Gastrocnemius medialis (tissue), 4 donors: ENCODE data around the gene TGFBR1. TPM values are rescaled to one million over a fixed set of nuclear protein-coding genes. Genes with fewer than 3 reads are reported as not detected.

Source experiments
- ATAC-seq, 2 donors: fragments of 150-250 bp; one replicate each; pipeline ENCODE4 v1.9.1; 2016
- DNase-seq, 2 donors: peaks; one replicate each; pipeline ENCODE4 v3.0.0-alpha.2; 2019
- H3K27ac ChIP-seq, 4 donors: fragments of 200-600 bp; sonication (generic); 1 replicate in 1 of 4; 2 replicates in 3 of 4; pipeline ENCODE4 v1.5.1; 2016 to 2018; ENCODE audit warnings: mild to moderate bottlenecking in 2 of 4, moderate library complexity in 1 of 4
- H3K27me3 ChIP-seq, 3 donors: fragments of 200-600 bp; sonication (generic) in 2 of 3; 1 replicate in 1 of 3; 2 replicates in 2 of 3; pipeline versions ENCODE4 v1.5.1 to v1.6.0; 2016 to 2019; ENCODE audit warnings: mild to moderate bottlenecking in 1 of 3, moderate library complexity in 1 of 3
- H3K36me3 ChIP-seq, 2 donors: fragments of 200-600 bp; sonication (generic) in 1 of 2; one replicate each; pipeline ENCODE4 v1.5.1; 2017 to 2018
- H3K4me1 ChIP-seq, 2 donors: fragments of 200-600 bp; sonication (generic) in 1 of 2; one replicate each; pipeline ENCODE4 v1.5.1; 2016 to 2017; ENCODE audit warnings: mild to moderate bottlenecking in 2 of 2
- H3K4me3 ChIP-seq, 4 donors: fragments of 200-600 bp; sonication (generic) in 3 of 4; 1 replicate in 1 of 4; 2 replicates in 3 of 4; pipeline ENCODE4 v1.5.1; 2016 to 2019; ENCODE audit warnings: mild to moderate bottlenecking in 2 of 4
- H3K9me3 ChIP-seq, 3 donors: fragments of 200-600 bp; sonication (generic) in 2 of 3; 1 replicate in 1 of 3; 2 replicates in 2 of 3; pipeline ENCODE4 v1.5.1; 2016 to 2019
- POLR2A ChIP-seq, 2 donors: fragments of 450-650 bp; IDR thresholded peaks; one replicate each; pipeline ENCODE4 v1.6.1; 2017; ENCODE audit warnings: antibody characterized with exemption in 2 of 2, mild to moderate bottlenecking in 2 of 2, moderate library complexity in 2 of 2
- in situ Hi-C, 4 donors: fragments of 200-750 bp; cut with MboI; loops; one replicate each; pipeline versions ENCODE4 v1.15.0 to v1.8.0; 2017; ENCODE audit warnings: low sequenced_read_pairs in 4 of 4
- intact Hi-C: fragments of 100-400 bp; cut with DNase I; formaldehyde crosslinking; loops from one replicate; pipeline ENCODE4 v1.15.1; 2023; ENCODE audit warnings: low total_unique reads
- total RNA-seq, 4 donors: library from RNA; depleted of rRNA; stranded (reverse); fragments of >200 nt; gene quantifications; one replicate each; pipeline versions ENCODE4 v1.1.0 to v1.2.3, GENCODE V29; 2016
- TF ChIP-seq, protein P1 (sequence below), 5 experiments: fragments of 450-650 bp in 3 of 5; fragments of 200-600 bp in 2 of 5; sonication (generic) in 2 of 5; IDR thresholded peaks in 4 of 5; conservative IDR thresholded peaks in 1 of 5; 1 replicate in 4 of 5; 2 replicates in 1 of 5; pipeline ENCODE4 v1.5.1; 2016 to 2019; ENCODE audit warnings: antibody characterized with exemption in 5 of 5, mild to moderate bottlenecking in 3 of 5, moderate library complexity in 3 of 5

Gene TGFBR1
- total RNA-seq, 4 donors from 2014 or later = 13.5 to 19.0 (median 14.3) TPM

GRCh38 chr9:99176527-99177013, 71.7 kb downstream of the TGFBR1 start:
- Histone ChIP-seq H3K36me3 (no peaks in the 10 kb centered on the region), H3K4me3 (no peak overlapping the region), H3K27ac (no peak overlapping the region), H3K4me1 (no peaks in the 10 kb centered on the region), H3K9me3 (no peaks in the 10 kb centered on the region), H3K27me3 (no peaks in the 10 kb centered on the region)
- ATAC-seq = no peak
- TF ChIP-seq POLR2A (IDR thresholded peaks at IDR 0.05) = no peak
- TF ChIP-seq, protein P1, sequence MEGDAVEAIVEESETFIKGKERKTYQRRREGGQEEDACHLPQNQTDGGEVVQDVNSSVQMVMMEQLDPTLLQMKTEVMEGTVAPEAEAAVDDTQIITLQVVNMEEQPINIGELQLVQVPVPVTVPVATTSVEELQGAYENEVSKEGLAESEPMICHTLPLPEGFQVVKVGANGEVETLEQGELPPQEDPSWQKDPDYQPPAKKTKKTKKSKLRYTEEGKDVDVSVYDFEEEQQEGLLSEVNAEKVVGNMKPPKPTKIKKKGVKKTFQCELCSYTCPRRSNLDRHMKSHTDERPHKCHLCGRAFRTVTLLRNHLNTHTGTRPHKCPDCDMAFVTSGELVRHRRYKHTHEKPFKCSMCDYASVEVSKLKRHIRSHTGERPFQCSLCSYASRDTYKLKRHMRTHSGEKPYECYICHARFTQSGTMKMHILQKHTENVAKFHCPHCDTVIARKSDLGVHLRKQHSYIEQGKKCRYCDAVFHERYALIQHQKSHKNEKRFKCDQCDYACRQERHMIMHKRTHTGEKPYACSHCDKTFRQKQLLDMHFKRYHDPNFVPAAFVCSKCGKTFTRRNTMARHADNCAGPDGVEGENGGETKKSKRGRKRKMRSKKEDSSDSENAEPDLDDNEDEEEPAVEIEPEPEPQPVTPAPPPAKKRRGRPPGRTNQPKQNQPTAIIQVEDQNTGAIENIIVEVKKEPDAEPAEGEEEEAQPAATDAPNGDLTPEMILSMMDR (IDR thresholded peaks at IDR 0.05 in 4 of 5, conservative IDR thresholded peaks at IDR 0.05 in 1 of 5) = no peak
- intact Hi-C loops = loop anchor here (10.0 kb wide), 1 partner anchor 1038 kb away; no protein-coding TSS in a partner anchor
- DNase-seq = no peak
- in situ Hi-C loops = loop anchor here (25.0 kb wide), 4 partner anchors 636 to 1161 kb away; partner anchors contain the start of gene NR4A3 (in 2 of the 4)

DNA sequence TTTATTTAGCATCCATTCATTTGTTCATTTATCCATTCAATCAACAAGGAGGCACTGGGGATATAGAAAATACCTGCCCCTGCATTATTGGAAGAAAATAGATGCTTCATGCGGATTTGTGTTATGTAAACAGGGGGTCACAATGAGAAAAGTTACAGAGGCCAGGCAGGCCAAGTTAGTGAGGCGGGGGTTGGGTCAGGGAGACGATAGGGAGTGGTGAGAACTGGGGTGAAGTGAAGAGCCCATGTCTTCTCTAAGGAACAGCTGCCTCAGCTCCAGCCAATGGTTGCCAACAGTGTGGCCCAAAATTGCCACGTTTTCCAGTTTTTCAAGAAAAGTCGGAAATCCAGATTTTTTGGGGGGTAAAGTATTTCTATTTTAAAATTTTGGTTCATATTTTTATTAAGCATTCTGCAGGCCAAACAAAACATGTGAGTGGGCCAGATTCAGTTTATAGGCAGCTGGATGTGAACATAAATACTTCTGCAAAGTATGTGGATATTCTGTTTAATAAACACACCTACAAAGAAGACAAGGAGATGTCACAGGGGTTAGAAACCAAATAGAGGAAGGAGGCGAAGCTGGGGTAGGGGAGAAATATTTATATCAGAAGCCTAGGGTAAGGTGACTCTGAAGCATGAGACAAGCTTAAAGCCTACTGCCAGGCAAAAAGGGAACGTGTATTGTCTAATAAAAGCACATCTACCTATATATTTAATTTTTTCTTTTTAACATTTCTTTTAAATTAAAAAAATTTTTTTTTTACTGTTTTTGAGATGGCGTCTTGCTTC, 72.9 kb downstream of the TGFBR1 start:
- H3K9me3 ChIP-seq = no peaks in the 10 kb centered on the region
- no peaks in the 10 kb centered on the region for H3K4me1 ChIP-seq
- DNase-seq = no peak
- H3K27ac ChIP-seq = no peak overlapping the region
- H3K36me3 ChIP-seq = no peaks in the 10 kb centered on the region
- no peak overlapping the region for H3K4me3 ChIP-seq
- in situ Hi-C loops = loop anchor here (25.0 kb wide), 4 partner anchors 635 to 1160 kb away; partner anchors contain the start of gene NR4A3 (in 2 of the 4)
- intact Hi-C loops = loop anchor here (10.0 kb wide), 1 partner anchor 1037 kb away; no protein-coding TSS in a partner anchor
- no peak for ATAC-seq
- no peaks in the 10 kb centered on the region for H3K27me3 ChIP-seq
- no peak for TF ChIP-seq POLR2A (IDR thresholded peaks at IDR 0.05)
- TF ChIP-seq, protein P1 (IDR thresholded peaks at IDR 0.05 in 4 of 5, conservative IDR thresholded peaks at IDR 0.05 in 1 of 5) = no peak

GRCh38 chr9:99178912-99179872, 74.3 kb downstream of the TGFBR1 start:
- Histone ChIP-seq H3K4me1 (no peaks in the 10 kb centered on the region), H3K36me3 (no peaks in the 10 kb centered on the region), H3K9me3 (no peaks in the 10 kb centered on the region), H3K4me3 (no peak overlapping the region), H3K27ac (no peak overlapping the region), H3K27me3 (no peaks in the 10 kb centered on the region)
- in situ Hi-C loops = loop anchor here (25.0 kb wide), 4 partner anchors 633 to 1158 kb away; partner anchors contain the start of gene NR4A3 (in 2 of the 4)
- no peak for ATAC-seq
- intact Hi-C loops = loop anchor here (10.0 kb wide), 1 partner anchor 1036 kb away; no protein-coding TSS in a partner anchor
- no peak for DNase-seq
- TF ChIP-seq POLR2A (IDR thresholded peaks at IDR 0.05) = no peak
- TF ChIP-seq, protein P1 (IDR thresholded peaks at IDR 0.05 in 4 of 5, conservative IDR thresholded peaks at IDR 0.05 in 1 of 5) = no peak

DNA sequence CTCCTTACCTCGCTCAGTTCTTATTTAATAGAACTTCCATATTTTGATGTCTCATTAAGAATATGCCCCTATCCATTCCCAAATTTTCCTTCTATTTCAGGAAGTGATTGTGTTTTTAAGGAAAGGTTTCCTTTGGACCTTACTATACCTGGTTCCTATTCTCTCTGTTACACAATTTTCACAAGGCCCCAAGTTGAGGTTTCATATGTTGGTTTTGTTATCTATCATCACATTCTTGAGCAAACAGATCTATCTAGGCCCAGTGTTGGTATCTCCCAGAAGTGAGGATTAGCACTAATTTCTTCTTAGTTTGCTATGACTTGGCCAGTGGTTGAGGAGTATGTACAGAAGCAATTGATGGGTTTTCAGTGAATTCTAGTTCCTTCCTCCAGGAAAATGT, 75.3 kb downstream of the TGFBR1 start:
- H3K36me3 ChIP-seq = no peaks in the 10 kb centered on the region
- H3K4me1 ChIP-seq = peaks cover 0 to 7% of the 10 kb centered on the region in 2 donors
- H3K27ac ChIP-seq = no peak overlapping the region
- no peak for TF ChIP-seq POLR2A (IDR thresholded peaks at IDR 0.05)
- TF ChIP-seq, protein P1 (IDR thresholded peaks at IDR 0.05 in 4 of 5, conservative IDR thresholded peaks at IDR 0.05 in 1 of 5) = no peak
- DNase-seq = no peak
- no peaks in the 10 kb centered on the region for H3K27me3 ChIP-seq
- H3K4me3 ChIP-seq = no peak overlapping the region
- no peak for ATAC-seq
- H3K9me3 ChIP-seq = no peaks in the 10 kb centered on the region
- intact Hi-C loops (loop anchor here (5.0 to 10.0 kb wide), 3 partner anchors 85 to 1142 kb away; no protein-coding TSS in a partner anchor), in situ Hi-C loops (loop anchor here (25.0 kb wide), 4 partner anchors 632 to 1157 kb away; partner anchors contain the start of gene NR4A3 (in 2 of the 4))
